GM21737 (cell line): ENCODE results near the gene FAT1.

Experiments used
- ATAC-seq: cut with Tn5 transposase; IDR thresholded peaks from one replicate; pipeline ENCODE4 v1.9.1; 2021; ENCODE audit warnings: mild to moderate bottlenecking, moderate library complexity; ENCODE audit not compliant: unreplicated experiment

Gene FAT1

GRCh38 chr4:186621959-186622553 is 101.6 kb downstream of the FAT1 start:
- ATAC-seq, result no peak

- no peak for ATAC-seq
Observed at GRCh38 chr4:186619088-186619487, 104.6 kb downstream of the FAT1 start.

- ATAC-seq, result no peak
Observed at GRCh38 chr4:186617921-186618320, 105.7 kb downstream of the FAT1 start.

GRCh38 chr4:186607490-186607889 is 116.2 kb downstream of the FAT1 start:
- ATAC-seq, result no peak

- ATAC-seq, result no peak
Observed at GRCh38 chr4:186606591-186606992, 117.1 kb downstream of the FAT1 start.

- ATAC-seq, result no peak
Observed at GRCh38 chr4:186605261-186605865, 118.3 kb downstream of the FAT1 start.

GRCh38 chr4:186604124-186604807 is 119.4 kb downstream of the FAT1 start:
- ATAC-seq, result no peak

- no peak for ATAC-seq
Observed at GRCh38 chr4:186602978-186603377, 120.7 kb downstream of the FAT1 start.

GRCh38 chr4:186599483-186599882 is 124.2 kb downstream of the FAT1 start:
- ATAC-seq, result no peak

GRCh38 chr4:186598686-186599085 is 125.0 kb downstream of the FAT1 start:
- ATAC-seq, result no peak

- no peak for ATAC-seq
Observed at GRCh38 chr4:186596850-186597390, 126.7 kb downstream of the FAT1 start.

- no peak for ATAC-seq
Observed at GRCh38 chr4:186596346-186596745, 127.3 kb downstream of the FAT1 start.

GRCh38 chr4:186593587-186593973 is 130.1 kb downstream of the FAT1 start:
- no peak for ATAC-seq

- no peak for ATAC-seq
Observed at GRCh38 chr4:186592966-186593586, 130.6 kb downstream of the FAT1 start.

GRCh38 chr4:186592445-186592844 is 131.2 kb downstream of the FAT1 start:
- ATAC-seq, result no peak

GRCh38 chr4:186591651-186592050 is 132.0 kb downstream of the FAT1 start:
- no peak for ATAC-seq

- ATAC-seq, result no peak
Observed at GRCh38 chr4:186588503-186588902, 135.2 kb downstream of the FAT1 start.

- no peak for ATAC-seq
Observed at GRCh38 chr4:186587416-186588018, 136.1 kb downstream of the FAT1 start.

GRCh38 chr4:186586205-186586604 is 137.5 kb downstream of the FAT1 start:
- ATAC-seq, result no peak

- ATAC-seq, result no peak
Observed at GRCh38 chr4:186584912-186585311, 138.7 kb downstream of the FAT1 start.

GRCh38 chr4:186581421-186581820 is 142.2 kb downstream of the FAT1 start:
- no peak for ATAC-seq
